HG02840 (cell line): ENCODE data around the gene ZIC2.

Source experiments
- ATAC-seq: cut with Tn5 transposase; IDR thresholded peaks from one replicate; pipeline ENCODE4 v1.9.1; 2021; ENCODE audit warnings: mild to moderate bottlenecking, moderate library complexity, moderate number of reproducible peaks; ENCODE audit not compliant: unreplicated experiment, low FRiP score

The ZIC2 gene

GRCh38 chr13:99984461-99985240 is 3.1 kb downstream of the ZIC2 start:
- no peak for ATAC-seq

GRCh38 chr13:99985241-99985874 is 3.8 kb downstream of the ZIC2 start:
- ATAC-seq = no peak

- no peak for ATAC-seq
These were observed 4.4 kb downstream of the ZIC2 start for GRCh38 chr13:99985886-99986527.

DNA sequence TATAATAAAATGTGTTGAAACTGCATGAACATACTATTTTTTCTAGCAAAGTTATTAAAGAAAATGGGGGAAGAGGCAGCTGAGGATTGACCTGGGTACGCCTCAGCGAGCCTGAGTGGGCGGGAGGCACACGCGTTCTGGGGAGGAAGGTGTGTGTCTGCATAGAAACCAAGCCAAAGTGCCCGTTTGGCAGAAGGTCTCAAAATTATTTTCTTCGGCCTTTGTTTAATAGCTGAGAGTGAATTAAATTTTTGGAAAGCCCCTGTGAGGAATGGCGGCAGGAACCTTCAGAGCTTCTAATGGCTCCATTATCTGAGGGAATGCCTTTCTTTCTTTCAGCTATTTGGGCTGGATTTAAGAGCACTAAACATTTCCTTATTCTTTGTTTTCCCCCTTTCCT is 5.2 kb downstream of the ZIC2 start:
- ATAC-seq = no peak

DNA sequence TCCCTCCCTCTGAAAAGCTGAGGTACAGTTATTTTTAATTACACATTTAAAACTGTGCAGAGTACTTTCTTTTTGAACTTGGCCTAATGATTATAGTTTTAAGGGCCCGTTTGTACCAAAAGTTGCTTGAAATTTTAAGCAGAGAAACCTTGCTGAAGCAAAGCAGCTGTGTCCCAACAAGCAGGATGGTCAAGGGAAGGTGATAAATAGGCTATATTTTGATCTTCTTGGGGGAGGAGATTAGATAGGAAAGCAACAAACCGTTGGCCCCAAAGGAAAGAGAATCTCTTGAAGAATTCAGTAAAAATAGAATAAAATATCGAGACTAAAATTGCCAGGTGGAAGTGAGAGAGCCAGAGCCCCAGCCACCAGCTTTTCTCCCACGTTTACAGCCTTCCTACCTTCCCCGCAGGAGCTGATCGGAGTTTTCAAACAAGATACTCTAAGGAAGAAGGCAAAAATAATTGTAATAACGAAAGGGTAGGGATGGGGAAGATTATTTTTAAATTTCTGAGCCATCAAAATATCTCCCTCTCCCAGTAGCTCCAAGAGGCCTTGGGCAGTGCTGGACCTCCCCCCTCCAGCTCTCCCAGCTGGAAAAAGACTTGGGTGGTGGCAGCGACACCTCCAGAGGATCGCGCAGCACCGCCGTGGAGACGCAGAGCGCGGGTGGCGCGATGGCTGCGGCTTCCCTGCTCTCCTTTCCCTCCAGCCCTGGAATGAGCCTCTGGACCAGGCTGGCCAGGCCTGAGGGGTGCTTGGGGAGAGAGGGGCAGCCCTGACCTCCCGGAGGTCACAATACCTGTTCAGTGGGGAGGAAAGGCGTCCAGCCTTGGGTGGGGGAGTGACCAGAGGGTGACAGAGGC is 5.8 kb downstream of the ZIC2 start:
- ATAC-seq = no peak

GRCh38 chr13:99988529-99989275 is 7.1 kb downstream of the ZIC2 start:
- ATAC-seq = no peak

- ATAC-seq = no peak
These were observed 7.9 kb downstream of the ZIC2 start for GRCh38 chr13:99989276-99990125.

DNA sequence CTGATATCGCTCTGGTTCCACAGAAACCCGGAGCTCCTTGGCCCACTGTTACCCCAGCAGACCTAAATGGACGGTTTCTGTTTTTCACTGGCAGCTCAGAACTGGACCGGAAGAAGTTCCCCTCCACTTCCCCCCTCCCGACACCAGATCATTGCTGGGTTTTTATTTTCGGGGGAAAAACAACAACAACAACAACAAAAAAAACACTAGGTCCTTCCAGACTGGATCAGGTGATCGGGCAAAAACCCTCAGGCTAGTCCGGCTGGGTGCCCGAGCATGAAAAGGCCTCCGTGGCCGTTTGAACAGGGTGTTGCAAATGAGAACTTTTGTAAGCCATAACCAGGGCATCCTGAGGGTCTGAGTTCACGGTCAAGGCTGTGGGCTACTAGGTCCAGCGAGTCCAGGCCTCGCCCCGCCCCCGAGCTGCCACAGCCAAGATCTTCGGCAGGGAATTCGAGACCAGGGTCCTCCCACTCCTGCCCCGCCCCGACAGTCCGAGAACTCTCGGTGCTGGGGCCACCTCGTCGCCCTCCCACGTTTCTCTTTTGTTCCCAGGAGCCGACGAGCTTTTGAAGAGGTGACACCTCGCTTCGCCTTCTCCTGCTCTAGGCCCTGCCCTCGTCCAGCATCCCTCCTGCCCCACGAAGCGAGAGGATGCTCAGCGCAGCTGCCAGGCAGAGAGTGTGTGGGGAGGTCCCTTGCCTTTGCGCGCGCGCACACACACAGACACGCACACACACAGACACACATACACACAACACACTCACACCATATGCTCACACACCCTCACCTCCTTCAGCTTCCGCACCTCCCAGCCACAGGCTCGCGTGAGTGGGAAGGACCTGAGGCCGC is 8.8 kb downstream of the ZIC2 start:
- ATAC-seq = no peak

GRCh38 chr13:99991013-99991827 is 9.6 kb downstream of the ZIC2 start:
- ATAC-seq = no peak

- no peak for ATAC-seq
These were observed 10.5 kb downstream of the ZIC2 start for GRCh38 chr13:99991828-99992775.

- ATAC-seq = no peak
These were observed 11.4 kb downstream of the ZIC2 start for GRCh38 chr13:99992949-99993351.

- ATAC-seq = no peak
These were observed 12.4 kb downstream of the ZIC2 start for GRCh38 chr13:99993660-99994637.

GRCh38 chr13:99994638-99995020 is 13.0 kb downstream of the ZIC2 start:
- no peak for ATAC-seq

DNA sequence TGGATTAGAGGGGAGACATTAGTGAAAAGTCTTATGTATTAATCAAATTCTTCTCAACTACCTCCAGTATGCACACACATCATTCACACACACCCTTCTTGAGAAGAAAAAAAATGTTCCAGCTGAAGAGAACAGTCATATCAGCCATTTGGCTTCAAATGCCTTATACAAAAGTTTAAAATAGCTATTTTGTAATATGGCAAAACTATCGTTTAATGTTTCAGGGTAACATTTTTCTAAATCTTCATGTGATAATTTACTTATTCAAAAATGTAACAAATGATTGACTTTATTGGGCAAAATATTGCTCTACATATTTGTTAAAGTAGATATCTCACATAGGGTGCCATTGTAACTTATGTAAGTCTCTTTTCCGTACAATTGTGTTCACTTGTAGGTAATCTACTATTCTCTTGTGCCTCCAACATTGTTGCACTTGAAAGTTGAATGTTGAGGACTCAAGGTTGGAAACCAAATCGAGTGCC is 13.6 kb downstream of the ZIC2 start:
- ATAC-seq = no peak
